ENCODE data around the gene AKNA.

The AKNA gene

GRCh38 chr9:114316605-114317230 lies 71.1 kb downstream of the AKNA start:
- DNase-seq: no peak

- DNase-seq: no peak
These were observed 71.9 kb downstream of the AKNA start for GRCh38 chr9:114315723-114316363.

DNA sequence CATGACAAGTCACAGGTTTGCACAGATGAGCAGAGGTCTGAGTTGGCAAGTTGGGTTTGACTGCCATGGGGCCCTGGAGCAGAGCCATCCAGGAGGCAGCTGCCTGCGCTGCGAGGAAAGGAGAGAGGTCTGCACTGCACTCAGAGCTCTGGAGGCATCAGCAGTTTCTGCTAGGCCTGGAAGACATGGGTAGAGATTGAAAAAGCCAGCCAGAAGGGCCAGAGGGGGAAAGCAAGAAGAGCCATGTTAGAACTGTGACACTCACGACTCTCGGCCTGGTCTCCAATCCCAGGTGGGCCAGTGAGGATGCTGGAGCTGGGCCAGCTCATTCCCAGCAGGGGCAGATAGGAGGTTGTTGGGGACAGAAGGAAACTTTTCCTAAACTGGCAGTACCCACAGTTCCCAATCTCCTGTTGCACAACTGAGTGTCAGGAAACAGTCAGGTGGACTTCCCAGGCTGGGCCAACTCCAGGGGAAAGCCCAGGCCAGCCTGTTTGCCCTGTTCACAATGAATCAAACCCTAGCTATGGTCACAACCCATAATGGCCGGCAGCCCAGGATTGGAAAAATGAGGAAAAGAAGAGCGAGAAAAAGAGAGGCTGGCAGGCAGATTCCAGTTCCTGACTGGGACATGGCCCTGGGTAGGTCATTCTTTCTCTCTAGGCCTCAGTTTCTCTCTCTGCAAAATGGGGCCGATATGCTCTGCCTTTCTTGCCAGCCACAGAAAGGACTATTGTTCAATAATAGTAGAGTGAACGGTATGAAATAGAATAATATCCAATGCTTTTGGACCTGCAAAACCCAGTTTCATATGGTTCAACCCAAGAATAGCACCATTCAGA lies 72.7 kb downstream of the AKNA start:
- no peak for DNase-seq

DNA sequence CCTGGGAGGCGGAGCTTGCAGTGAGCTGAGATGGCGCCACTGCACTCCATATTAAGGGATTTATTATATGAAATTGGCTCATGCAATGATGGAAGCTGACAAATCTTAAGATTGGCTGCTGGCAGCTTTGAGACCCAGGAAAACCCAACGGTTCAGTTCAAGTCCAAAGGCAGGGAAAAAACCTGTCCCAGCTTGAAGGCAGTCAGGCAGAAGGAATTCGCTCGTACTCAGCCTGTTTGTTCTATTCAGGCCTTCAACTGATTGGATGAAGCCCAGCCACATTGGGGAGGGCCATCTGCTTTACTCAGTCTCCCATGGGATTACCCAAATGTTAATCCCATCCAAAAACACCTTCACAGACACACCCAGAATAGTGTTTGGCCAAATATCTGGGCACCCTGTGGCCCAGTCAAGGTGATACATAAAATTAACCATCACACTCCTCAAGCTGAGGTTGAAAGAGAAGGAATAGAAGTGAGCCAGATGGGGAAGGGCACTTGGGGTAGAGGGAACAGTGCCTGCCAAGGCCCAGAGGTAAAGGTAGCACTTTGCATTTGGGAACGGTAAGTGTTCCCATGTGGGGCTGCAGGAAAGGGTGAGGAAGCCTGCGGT lies 73.4 kb downstream of the AKNA start:
- no peak for DNase-seq

DNA sequence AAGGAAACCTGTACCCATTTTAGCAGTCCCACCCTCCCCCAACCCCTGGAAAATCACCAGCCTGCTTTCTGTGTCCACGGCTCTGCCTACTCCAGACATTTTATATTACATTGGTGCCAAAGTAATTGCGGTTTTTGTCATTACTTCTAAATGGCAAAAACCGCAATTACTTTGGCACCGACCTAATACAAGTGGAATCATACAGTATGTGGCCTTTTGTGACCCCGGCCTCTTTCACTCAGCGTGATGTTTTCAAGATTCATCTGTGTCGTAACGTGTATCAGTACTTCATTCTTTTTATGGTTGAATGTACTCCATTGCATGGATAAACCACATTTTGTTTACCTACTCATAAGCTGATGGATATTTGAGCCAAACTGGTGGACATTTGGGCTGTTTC lies 74.6 kb downstream of the AKNA start:
- DNase-seq: no peak

DNA sequence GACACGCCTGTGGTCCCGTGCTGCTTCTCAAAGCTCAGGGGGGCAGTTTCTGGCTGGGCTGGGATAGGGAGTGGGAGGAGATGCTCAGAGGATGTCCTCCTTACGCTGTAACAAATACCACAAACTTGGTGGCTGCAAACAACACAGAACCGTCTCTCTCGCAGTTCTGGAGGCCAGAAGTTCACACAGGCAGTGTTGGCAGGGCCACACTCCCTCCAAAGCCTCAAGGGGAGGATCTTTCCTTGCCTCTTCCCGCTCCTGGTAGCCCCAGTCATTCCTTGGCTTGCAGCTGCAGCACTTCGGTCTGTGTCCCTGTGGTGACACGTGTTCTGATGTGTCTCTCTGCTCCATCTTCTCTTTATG lies 75.3 kb downstream of the AKNA start:
- DNase-seq: no peak

DNA sequence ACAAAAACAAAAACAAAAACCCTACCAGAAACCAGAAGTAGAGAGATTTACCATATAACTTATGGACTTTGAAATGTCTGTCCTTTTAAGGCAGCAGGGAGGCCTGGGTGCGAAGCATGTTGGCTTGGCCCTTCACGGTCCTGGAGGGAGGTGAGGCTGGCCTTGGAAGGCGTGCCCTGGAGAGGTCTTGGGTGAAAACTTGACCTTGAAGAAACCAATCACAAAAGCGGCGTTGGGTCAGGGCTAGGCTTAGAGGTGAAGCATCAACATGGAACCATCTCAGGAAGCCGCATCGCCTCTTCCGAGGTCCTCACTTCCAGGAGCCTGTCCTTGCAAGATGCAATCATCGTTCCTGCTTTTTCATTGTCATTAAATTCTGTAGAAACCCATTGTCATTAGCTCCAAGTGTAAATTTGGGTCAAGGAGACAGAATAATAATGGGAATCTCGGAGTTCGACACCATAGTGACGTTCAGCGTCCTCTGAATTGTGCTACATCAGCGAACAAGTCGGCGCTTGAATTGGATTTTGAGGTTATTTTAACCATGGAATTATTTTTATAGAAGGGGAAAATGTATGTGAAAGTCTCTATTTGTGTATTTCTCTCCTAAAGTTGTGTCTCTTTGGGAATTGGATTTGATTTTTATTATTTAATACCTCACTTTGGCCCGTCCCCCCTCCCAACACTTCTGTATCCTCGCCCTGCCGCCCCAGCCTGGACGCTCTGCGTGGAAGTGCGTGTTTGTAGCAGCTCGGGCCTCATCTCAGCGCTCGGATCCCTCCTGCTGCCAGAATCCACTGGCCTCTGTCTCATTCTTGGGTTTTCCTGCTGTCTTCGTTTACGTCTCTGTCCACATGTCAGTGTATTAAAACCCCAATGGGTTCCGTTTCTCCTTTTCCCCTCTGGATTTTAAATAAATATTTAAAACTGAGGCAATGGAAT lies 75.9 kb downstream of the AKNA start:
- no peak for DNase-seq

- DNase-seq: no peak
These were observed 77.0 kb downstream of the AKNA start for GRCh38 chr9:114310471-114311450.

DNA sequence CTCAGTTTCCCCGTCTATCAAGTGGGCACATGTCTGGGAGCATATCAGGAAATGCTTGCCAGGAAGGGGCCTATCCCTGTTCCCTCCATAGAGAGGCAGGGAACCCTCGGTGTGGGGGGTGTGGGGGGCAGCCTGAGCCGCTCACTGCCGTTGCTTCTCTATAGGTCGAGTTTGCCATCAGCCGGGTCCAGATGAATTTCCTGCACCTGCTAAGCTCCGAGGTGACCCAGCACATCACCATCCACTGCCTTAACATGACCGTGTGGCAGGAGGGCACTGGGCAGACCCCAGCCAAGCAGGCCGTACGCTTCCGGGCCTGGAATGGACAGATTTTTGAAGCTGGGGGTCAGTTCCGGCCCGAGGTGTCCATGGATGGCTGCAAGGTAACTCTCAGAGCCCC lies 78.7 kb downstream of the AKNA start:
- DNase-seq: no peak

GRCh38 chr9:114308361-114308950 lies 79.3 kb downstream of the AKNA start:
- DNase-seq: no peak

DNA sequence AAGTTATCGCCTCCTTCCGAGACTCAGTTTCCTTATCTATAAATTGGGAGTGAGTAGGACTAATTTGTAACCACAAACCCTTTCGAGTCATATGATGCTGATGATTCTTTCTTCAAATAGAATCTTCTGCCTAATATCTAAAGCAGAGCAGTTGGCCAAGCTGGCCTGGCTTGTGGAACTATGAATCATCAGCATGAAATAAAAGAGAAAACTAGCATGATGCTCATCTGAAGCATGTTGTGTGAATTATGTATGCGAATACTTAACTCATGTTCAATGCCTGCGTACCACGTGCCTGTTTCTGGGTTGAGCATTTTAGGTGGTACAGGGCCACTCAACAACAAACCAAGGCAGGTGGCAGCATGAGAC lies 79.9 kb downstream of the AKNA start:
- DNase-seq: no peak

DNA sequence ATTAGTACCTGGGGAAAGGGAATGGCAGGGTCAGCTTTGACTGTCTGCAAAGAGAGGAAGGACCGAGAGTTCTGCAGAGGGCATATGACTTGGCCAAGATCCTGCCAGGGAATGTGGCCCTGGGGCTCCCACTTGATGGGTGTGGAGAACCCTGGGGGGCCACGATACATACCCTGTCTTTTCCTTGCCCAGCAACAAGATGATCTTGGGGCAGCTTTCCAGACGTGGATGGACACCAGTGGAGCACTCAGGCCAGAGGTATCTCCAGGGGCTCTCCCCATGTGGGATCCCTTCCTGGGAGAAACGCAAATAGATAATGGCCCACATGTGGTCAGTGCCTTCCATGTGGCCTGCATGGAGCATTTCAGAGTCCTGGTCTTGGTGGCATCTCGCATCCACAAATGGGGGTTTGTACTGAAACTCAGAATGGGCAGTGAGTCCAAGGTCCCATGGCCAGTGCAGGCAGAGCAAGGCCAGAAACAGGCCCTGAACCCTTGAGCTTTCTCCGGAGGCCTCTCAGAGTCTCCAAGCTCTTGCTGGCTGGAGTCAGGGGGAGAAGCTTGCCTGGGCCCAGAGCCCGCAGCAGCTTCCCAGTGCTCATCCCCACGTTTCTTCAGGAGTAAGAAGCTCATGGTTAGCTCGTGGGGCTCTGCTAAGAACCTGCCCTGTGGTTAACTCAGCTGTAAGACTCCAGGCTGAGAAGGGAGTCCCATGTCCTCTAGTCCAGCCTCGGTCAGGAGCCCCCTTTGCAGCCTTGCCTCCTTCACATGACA lies 83.2 kb downstream of the AKNA start:
- DNase-seq: no peak

GRCh38 chr9:114303977-114304376 lies 83.8 kb downstream of the AKNA start:
- DNase-seq: no peak

- no peak for DNase-seq
These were observed 84.2 kb downstream of the AKNA start for GRCh38 chr9:114303571-114303970.

DNA sequence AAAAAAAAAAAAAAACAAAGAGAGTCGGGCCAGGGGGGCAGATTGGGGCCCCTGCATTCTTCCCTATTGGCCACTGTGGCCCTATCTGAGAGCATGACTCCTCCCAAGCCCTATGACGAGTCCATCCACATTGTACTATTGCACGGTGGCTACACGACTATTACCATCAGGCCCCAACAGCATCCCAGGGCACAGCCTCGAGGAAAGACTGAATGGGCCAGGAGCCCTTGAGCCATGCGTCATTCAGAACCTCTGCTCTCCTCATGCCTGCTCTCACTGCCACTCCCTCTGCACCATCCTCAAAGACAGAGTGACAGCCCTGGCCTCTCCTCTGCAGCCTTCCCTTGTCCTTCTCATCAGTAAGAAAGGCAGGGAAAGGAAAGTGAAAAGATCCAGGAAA lies 85.1 kb downstream of the AKNA start:
- no peak for DNase-seq

- no peak for DNase-seq
These were observed 85.8 kb downstream of the AKNA start for GRCh38 chr9:114301798-114302565.

DNA sequence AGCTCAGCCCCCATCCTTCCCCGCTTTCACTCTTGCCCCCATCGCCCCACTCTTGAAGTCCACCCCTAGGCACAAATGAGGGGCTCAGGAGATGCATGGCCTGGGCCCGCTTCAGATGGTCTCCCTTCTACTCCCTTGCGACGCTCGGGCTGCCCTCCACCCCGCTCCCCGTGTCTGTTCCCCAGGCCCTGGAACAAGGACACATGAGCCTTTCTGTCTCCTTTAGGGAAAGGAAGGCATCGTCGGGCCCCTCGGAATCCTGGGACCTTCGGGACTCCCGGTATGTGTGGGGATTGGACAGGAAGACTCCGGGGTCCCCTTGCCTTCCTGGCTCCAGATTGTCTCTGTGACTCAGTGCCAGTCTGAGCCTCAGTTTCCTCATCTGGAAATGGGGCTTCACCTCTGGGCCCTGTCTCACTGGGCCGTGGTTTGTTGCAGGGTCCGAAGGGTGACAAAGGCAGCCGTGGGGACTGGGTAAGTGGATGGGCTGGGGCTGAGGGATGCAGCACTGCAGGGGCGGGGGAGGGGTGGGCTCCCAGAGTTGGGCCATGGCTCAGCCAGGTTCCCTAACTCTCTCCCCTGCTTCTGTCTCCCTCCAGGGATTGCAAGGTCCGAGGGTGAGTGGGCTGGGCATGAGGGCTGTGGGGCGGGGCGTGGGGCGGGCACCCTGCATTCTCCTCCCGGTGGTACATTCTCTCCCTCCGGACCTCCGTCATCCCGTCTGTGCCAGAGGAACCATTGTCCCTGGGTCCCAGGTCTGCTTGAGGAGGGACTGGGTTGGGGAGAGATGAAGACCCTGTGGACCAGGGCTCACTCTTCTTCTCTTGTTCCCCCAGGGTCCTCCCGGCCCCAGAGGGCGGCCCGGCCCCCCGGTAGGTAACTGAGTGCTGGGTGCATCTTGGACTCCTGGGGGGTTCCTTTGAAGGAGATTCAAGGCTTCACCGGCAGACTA lies 86.7 kb downstream of the AKNA start:
- DNase-seq: no peak

Data from NCI-H187 treated with DMSO at 0.1 percent for 48 hours (cell line).